ENCODE measurements around the gene PIK3R3. TPM values are rescaled to one million over a fixed set of nuclear protein-coding genes. Genes with fewer than 3 reads are reported as not detected.

PIK3R3 gene
- total and polyA plus RNA-seq, 9 of the 15 experiments (the other 6 are each of a cell fraction or from before 2014, with no cell fraction given) = 1.4 to 7.7 (median 4.6) TPM

DNA sequence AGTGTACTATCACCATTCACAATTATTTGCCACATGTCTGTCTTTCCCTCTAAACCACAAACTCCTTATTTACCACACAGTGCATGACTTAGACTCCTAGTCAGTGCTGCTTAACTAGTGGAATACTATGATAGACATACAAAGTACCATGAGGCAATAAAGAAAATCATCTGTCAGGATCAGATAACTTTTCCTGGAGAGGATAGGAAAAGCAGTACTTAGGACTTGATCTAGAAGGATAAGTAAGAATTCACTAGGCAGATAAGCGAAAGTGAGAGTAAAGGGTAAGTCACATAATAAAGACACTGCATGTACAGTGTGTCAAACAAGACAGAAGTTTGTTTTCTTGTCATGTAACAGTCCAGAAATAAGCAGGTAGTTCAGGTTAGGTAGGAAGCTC is 21.3 kb upstream of the PIK3R3 start (continued):
- peak; percentile 60; the same call in 1 of the 2 replicates for TF ChIP-seq SMARCE1 (IDR thresholded peaks at IDR 0.05)
- 0 out of 2 replicates have a peak, but pooled peaks have one; percentile 38 for TF ChIP-seq FOSL1 (tag; conservative IDR thresholded peaks at IDR 0.05)
- TF ChIP-seq, protein P1, sequence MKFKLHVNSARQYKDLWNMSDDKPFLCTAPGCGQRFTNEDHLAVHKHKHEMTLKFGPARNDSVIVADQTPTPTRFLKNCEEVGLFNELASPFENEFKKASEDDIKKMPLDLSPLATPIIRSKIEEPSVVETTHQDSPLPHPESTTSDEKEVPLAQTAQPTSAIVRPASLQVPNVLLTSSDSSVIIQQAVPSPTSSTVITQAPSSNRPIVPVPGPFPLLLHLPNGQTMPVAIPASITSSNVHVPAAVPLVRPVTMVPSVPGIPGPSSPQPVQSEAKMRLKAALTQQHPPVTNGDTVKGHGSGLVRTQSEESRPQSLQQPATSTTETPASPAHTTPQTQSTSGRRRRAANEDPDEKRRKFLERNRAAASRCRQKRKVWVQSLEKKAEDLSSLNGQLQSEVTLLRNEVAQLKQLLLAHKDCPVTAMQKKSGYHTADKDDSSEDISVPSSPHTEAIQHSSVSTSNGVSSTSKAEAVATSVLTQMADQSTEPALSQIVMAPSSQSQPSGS (CRISPR knock-in tag; IDR thresholded peaks at IDR 0.05) = no peak
- peak; percentile 18 for TF ChIP-seq MEIS2 (IDR thresholded peaks at IDR 0.05; ENCODE audit: partially characterized antibody)
- TF ChIP-seq, protein P2, sequence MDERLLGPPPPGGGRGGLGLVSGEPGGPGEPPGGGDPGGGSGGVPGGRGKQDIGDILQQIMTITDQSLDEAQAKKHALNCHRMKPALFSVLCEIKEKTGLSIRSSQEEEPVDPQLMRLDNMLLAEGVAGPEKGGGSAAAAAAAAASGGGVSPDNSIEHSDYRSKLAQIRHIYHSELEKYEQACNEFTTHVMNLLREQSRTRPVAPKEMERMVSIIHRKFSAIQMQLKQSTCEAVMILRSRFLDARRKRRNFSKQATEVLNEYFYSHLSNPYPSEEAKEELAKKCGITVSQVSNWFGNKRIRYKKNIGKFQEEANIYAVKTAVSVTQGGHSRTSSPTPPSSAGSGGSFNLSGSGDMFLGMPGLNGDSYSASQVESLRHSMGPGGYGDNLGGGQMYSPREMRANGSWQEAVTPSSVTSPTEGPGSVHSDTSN (CRISPR knock-in tag; IDR thresholded peaks at IDR 0.05; ENCODE audit: low read depth) = no peak
- TF ChIP-seq, protein P2 (tag; conservative IDR thresholded peaks at IDR 0.05; ENCODE audit: low read depth) = no peak
- TF ChIP-seq TEAD4 (IDR thresholded peaks at IDR 0.05; ENCODE audit: low read length) = peak; percentile 15; the same call in 1 of the 2 replicates
- TF ChIP-seq TEAD4 (CRISPR knock-in tag; IDR thresholded peaks at IDR 0.05; ENCODE audit: borderline replicate concordance) = no peak
- TF ChIP-seq ZNF444 (CRISPR knock-in tag; IDR thresholded peaks at IDR 0.05) = no peak
- TF ChIP-seq GATAD2B (IDR thresholded peaks at IDR 0.05; ENCODE audit: borderline replicate concordance) = 0 out of 2 replicates have a peak, but pooled peaks have one; percentile 22
- TF ChIP-seq, protein P3, sequence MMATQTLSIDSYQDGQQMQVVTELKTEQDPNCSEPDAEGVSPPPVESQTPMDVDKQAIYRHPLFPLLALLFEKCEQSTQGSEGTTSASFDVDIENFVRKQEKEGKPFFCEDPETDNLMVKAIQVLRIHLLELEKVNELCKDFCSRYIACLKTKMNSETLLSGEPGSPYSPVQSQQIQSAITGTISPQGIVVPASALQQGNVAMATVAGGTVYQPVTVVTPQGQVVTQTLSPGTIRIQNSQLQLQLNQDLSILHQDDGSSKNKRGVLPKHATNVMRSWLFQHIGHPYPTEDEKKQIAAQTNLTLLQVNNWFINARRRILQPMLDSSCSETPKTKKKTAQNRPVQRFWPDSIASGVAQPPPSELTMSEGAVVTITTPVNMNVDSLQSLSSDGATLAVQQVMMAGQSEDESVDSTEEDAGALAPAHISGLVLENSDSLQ (IDR thresholded peaks at IDR 0.05) = peak; percentile 49; the same call in 1 of the 2 replicates
- TF ChIP-seq FOXK2 (conservative IDR thresholded peaks at IDR 0.05 in 1 of 2, IDR thresholded peaks at IDR 0.05 in 1 of 2; ENCODE audit: low read depth in 2 of 2) = 0 out of 4 replicates have a peak, but pooled peaks of 1 of the 2 experiments have one; percentile 31
- TF ChIP-seq, protein P4, sequence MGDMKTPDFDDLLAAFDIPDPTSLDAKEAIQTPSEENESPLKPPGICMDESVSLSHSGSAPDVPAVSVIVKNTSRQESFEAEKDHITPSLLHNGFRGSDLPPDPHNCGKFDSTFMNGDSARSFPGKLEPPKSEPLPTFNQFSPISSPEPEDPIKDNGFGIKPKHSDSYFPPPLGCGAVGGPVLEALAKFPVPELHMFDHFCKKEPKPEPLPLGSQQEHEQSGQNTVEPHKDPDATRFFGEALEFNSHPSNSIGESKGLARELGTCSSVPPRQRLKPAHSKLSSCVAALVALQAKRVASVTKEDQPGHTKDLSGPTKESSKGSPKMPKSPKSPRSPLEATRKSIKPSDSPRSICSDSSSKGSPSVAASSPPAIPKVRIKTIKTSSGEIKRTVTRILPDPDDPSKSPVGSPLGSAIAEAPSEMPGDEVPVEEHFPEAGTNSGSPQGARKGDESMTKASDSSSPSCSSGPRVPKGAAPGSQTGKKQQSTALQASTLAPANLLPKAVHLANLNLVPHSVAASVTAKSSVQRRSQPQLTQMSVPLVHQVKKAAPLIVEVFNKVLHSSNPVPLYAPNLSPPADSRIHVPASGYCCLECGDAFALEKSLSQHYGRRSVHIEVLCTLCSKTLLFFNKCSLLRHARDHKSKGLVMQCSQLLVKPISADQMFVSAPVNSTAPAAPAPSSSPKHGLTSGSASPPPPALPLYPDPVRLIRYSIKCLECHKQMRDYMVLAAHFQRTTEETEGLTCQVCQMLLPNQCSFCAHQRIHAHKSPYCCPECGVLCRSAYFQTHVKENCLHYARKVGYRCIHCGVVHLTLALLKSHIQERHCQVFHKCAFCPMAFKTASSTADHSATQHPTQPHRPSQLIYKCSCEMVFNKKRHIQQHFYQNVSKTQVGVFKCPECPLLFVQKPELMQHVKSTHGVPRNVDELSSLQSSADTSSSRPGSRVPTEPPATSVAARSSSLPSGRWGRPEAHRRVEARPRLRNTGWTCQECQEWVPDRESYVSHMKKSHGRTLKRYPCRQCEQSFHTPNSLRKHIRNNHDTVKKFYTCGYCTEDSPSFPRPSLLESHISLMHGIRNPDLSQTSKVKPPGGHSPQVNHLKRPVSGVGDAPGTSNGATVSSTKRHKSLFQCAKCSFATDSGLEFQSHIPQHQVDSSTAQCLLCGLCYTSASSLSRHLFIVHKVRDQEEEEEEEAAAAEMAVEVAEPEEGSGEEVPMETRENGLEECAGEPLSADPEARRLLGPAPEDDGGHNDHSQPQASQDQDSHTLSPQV (IDR thresholded peaks at IDR 0.05) = no peak
- peak; percentile 48; the same call in 1 of the 2 replicates for TF ChIP-seq DPF2 (IDR thresholded peaks at IDR 0.05)

Measured in K562 (cell line).